ENCODE measurements around the gene SEMA4A. TPM values are rescaled to one million over a fixed set of nuclear protein-coding genes. Genes with fewer than 3 reads are reported as not detected.
"Not testable (repeated sequence)": the region's sequence is repeated elsewhere in the genome, so short reads cannot be mapped to it uniquely, and the experiment has no call there.

The SEMA4A gene
- total RNA-seq, 3 donors from 2014 or later = 2.1 to 7.6 (median 5.5) TPM

- no peak for DNase-seq
- no peak for ATAC-seq
- no peaks in the 10 kb centered on the region for H3K36me3 ChIP-seq (ENCODE audit: low read depth)
- intact Hi-C loops (cut with DNase I, micrococcal nuclease) = no loop called here
- H3K9me3 ChIP-seq = no peaks in the 10 kb centered on the region
- H3K4me1 ChIP-seq (ENCODE audit: low read depth) = no peaks in the 10 kb centered on the region
- no peak overlapping the region for H3K4me3 ChIP-seq
- TF ChIP-seq, protein P1, sequence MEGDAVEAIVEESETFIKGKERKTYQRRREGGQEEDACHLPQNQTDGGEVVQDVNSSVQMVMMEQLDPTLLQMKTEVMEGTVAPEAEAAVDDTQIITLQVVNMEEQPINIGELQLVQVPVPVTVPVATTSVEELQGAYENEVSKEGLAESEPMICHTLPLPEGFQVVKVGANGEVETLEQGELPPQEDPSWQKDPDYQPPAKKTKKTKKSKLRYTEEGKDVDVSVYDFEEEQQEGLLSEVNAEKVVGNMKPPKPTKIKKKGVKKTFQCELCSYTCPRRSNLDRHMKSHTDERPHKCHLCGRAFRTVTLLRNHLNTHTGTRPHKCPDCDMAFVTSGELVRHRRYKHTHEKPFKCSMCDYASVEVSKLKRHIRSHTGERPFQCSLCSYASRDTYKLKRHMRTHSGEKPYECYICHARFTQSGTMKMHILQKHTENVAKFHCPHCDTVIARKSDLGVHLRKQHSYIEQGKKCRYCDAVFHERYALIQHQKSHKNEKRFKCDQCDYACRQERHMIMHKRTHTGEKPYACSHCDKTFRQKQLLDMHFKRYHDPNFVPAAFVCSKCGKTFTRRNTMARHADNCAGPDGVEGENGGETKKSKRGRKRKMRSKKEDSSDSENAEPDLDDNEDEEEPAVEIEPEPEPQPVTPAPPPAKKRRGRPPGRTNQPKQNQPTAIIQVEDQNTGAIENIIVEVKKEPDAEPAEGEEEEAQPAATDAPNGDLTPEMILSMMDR (IDR thresholded peaks at IDR 0.05) = no peak
Observed at GRCh38 chr1:156167536-156167935, 14.2 kb downstream of the SEMA4A start.

GRCh38 chr1:156172696-156173470 lies 19.5 kb downstream of the SEMA4A start:
- Histone ChIP-seq H3K4me3 (no peak overlapping the region), H3K9me3 (no peaks in the 10 kb centered on the region), H3K4me1 (ENCODE audit: low read depth) (no peaks in the 10 kb centered on the region), H3K36me3 (ENCODE audit: low read depth) (no peaks in the 10 kb centered on the region)
- TF ChIP-seq, protein P1 (IDR thresholded peaks at IDR 0.05) = no peak
- intact Hi-C loops (cut with DNase I, micrococcal nuclease) = no loop called here
- no peak for DNase-seq
- no peak for ATAC-seq

DNA sequence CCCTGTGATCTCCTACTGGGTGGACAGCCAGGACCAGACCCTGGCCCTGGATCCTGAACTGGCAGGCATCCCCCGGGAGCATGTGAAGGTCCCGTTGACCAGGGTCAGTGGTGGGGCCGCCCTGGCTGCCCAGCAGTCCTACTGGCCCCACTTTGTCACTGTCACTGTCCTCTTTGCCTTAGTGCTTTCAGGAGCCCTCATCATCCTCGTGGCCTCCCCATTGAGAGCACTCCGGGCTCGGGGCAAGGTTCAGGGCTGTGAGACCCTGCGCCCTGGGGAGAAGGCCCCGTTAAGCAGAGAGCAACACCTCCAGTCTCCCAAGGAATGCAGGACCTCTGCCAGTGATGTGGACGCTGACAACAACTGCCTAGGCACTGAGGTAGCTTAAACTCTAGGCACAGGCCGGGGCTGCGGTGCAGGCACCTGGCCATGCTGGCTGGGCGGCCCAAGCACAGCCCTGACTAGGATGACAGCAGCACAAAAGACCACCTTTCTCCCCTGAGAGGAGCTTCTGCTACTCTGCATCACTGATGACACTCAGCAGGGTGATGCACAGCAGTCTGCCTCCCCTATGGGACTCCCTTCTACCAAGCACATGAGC lies 23.3 kb downstream of the SEMA4A start:
- DNase-seq = no peak
- Histone ChIP-seq H3K4me1 (ENCODE audit: low read depth) (no peaks in the 10 kb centered on the region), H3K4me3 (no peak overlapping the region), H3K36me3 (ENCODE audit: low read depth) (no peaks in the 10 kb centered on the region), H3K9me3 (no peaks in the 10 kb centered on the region)
- intact Hi-C loops (cut with DNase I, micrococcal nuclease) = no loop called here
- no peak for ATAC-seq
- TF ChIP-seq, protein P1 (IDR thresholded peaks at IDR 0.05) = no peak

DNA sequence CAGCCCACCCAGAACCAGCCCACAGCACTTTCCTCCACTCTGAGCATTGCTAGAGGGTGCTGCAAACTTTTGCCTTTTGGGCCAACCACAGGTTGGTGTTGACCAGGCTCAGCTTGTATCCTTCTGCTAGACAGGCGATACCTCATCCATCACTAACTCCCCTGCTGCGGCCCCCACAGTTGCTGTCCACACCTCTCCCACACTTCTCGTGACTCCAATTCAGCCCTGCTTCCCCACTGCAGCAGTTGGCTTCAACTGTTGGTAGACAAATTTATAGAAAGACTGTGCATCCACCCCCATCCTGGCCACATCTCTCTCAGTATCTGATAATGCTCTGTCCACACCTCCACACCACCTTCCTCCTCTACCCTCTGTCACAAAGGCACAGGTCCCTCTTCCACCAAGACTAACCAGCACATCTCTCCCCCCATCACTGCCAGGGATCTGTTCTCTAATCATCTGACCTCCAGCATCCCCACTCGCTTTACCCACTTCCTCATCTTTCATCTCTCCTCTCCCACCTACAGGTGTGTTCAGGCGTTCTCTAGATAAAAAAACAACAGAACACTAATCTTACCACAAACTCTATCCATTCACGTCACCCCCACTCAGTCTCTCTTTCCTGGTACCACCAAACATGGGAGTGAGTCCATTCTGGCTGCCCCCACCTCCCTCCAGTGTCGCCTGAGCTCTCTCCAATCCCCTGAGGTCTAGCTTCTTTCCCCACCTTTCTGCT lies 24.7 kb downstream of the SEMA4A start:
- TF ChIP-seq, protein P1 (IDR thresholded peaks at IDR 0.05) = no peak
- ATAC-seq (no peak), DNase-seq (no peak)
- intact Hi-C loops (cut with DNase I, micrococcal nuclease) = no loop called here
- Histone ChIP-seq H3K4me3 (no peak overlapping the region), H3K36me3 (ENCODE audit: low read depth) (no peaks in the 10 kb centered on the region), H3K9me3 (no peaks in the 10 kb centered on the region), H3K4me1 (ENCODE audit: low read depth) (no peaks in the 10 kb centered on the region)

DNA sequence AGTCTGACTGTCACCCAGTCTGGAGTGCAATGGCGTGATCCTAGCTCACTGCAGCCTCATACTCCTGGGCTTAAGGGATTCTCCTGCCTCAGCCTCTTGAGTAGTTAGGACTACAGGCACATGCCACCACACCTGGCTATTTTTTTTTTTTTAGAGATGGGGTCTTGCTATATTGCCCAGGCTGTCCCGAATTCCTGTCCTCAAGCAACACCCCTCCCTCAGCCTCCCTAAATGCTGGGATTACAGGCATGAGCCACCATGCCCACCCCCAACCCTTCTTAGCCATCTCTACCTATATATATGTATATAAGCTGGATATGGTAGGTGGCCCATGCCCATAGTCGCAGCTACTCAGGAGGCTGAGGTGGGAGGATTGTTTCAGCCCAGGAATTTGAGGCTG lies 27.1 kb downstream of the SEMA4A start:
- H3K4me1 ChIP-seq (ENCODE audit: low read depth) = no peaks in the 10 kb centered on the region
- no peaks in the 10 kb centered on the region for H3K9me3 ChIP-seq
- TF ChIP-seq, protein P1 (IDR thresholded peaks at IDR 0.05) = no peak
- H3K4me3 ChIP-seq = no peak overlapping the region
- intact Hi-C loops (cut with DNase I, micrococcal nuclease) = no loop called here
- DNase-seq = no peak
- no peaks in the 10 kb centered on the region for H3K36me3 ChIP-seq (ENCODE audit: low read depth)
- no peak for ATAC-seq

DNA sequence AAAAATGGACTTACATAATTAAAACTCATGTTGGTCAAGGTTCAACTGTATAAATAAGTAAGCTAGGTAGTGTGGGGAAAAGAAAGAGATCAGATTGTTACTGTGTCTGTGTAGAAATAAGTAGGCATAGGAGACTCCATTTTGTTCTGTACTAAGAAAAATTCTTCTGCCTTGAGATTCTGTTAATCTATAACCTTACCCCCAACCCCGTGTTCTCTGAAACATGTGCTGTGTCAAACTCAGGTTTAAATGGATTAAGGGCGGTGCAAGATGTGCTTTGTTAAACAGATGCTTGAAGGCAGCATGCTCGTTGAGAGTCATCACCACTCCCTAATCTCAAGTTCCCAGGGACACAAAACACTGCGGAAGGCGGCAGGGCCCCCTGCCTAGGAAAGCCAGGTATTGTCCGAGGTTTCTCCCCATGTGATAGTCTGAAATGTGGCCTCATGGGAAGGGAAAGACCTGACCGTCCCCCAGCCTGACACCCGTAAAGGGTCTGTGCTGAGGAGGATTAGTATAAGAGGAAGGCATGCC lies 28.1 kb downstream of the SEMA4A start:
- ATAC-seq; H3K4me3 ChIP-seq; H3K4me1 ChIP-seq (ENCODE audit: low read depth); intact Hi-C loops (cut with DNase I, micrococcal nuclease); H3K9me3 ChIP-seq; DNase-seq; H3K36me3 ChIP-seq (ENCODE audit: low read depth): not testable (repeated sequence)

GRCh38 chr1:156182010-156182779 lies 28.8 kb downstream of the SEMA4A start:
- DNase-seq; ATAC-seq; H3K4me3 ChIP-seq; H3K9me3 ChIP-seq; H3K36me3 ChIP-seq (ENCODE audit: low read depth); H3K4me1 ChIP-seq (ENCODE audit: low read depth); intact Hi-C loops (cut with DNase I, micrococcal nuclease): not testable (repeated sequence)
